IPS-20b (cell line): ENCODE measurements around the gene ELF2.
"Not testable (repeated sequence)": the region's sequence is repeated elsewhere in the genome, so short reads cannot be mapped to it uniquely, and the experiment has no call there.

Experiments
- H3K27ac ChIP-seq: one replicate; pipeline ENCODE4 v1.5.1; 2013; ENCODE audit warnings: low read length
- H3K27me3 ChIP-seq: 2 replicates; pipeline ENCODE4 v1.6.1; 2013; ENCODE audit warnings: mild to moderate bottlenecking, low read length, inconsistent platforms; ENCODE audit not compliant: insufficient read depth
- H3K36me3 ChIP-seq: 2 replicates; pipeline ENCODE4 v1.6.1; 2013; ENCODE audit warnings: low read depth, mild to moderate bottlenecking, inconsistent platforms, low read length, moderate library complexity; ENCODE audit not compliant: insufficient read depth
- H3K4me1 ChIP-seq: 2 replicates; pipeline ENCODE4 v1.6.1; 2013; ENCODE audit warnings: mild to moderate bottlenecking, control low read depth, inconsistent platforms, low read length, moderate library complexity; ENCODE audit not compliant: insufficient read depth
- H3K4me3 ChIP-seq: 2 replicates; pipeline ENCODE4 v1.5.1; 2013; ENCODE audit warnings: mild to moderate bottlenecking, low read length, inconsistent platforms
- H3K9ac ChIP-seq: 2 replicates; pipeline ENCODE4 v1.6.1; 2013; ENCODE audit warnings: low read depth, mild to moderate bottlenecking, inconsistent platforms, low read length, moderate library complexity
- H3K9me3 ChIP-seq: 2 replicates; pipeline ENCODE4 v1.6.1; 2013; ENCODE audit warnings: mild to moderate bottlenecking, low read depth, low read length, inconsistent platforms; ENCODE audit not compliant: insufficient read depth

The ELF2 gene

DNA sequence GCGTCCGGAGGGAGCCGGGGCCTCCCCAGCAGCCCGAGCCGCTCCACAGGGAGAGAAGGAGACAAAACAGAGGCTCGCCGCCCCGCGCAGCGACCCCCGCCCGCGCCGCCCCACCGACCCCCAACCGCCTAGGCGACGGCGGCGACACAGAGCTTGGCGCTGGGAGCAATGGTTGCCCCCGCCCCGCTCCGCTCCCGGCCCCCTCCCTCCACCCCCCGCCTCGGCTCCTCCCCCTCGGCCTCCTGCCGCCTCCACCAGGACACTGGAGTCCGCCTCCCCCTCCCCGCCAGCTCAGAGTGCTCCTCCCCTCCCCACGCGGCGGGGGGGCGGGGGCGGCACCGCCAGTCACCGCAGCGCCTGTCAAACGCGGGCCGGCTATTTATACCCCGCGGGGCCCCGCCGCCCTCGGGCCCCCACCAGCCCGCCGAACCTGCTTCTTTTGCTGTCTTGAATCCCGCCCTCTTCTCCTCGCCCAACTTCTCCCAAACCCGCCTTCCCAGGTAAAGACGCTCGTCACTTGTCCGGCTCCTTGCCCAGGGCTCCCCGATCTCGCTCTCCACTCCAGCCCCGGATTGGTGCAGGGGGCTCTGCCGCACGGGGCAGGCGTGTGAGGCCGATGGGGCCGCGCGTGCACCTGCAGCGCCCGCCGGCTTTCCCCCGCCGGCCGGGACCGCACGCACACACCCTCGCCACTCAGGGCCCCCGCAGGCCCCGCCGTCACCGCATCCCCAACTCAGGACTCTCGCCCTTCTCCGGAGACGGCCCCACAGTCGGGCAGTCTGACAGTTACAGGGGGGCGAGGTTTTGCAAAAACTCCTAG lies at the start of gene ELF2:
TSS of gene ELF2 (minus strand) at position 170 of the 820 bp plus-strand sequence. CDS start 39,517 bp downstream, outside the sequence.
- H3K9me3 ChIP-seq, result no peaks in the 10 kb centered on the region
- H3K4me3 ChIP-seq, result peak within 1 kb of the TSS; percentile 86
- peak within 1 kb of the TSS; percentile 92 for H3K9ac ChIP-seq
- H3K27ac ChIP-seq, result peak within 1 kb of the TSS; percentile 34
- H3K4me1 ChIP-seq, result peaks cover 13% of the 10 kb centered on the region
- peaks cover 18% of the 10 kb centered on the region; the same call in 1 of the 2 replicates for H3K27me3 ChIP-seq
- H3K36me3 ChIP-seq, result no peaks in the 10 kb centered on the region

DNA sequence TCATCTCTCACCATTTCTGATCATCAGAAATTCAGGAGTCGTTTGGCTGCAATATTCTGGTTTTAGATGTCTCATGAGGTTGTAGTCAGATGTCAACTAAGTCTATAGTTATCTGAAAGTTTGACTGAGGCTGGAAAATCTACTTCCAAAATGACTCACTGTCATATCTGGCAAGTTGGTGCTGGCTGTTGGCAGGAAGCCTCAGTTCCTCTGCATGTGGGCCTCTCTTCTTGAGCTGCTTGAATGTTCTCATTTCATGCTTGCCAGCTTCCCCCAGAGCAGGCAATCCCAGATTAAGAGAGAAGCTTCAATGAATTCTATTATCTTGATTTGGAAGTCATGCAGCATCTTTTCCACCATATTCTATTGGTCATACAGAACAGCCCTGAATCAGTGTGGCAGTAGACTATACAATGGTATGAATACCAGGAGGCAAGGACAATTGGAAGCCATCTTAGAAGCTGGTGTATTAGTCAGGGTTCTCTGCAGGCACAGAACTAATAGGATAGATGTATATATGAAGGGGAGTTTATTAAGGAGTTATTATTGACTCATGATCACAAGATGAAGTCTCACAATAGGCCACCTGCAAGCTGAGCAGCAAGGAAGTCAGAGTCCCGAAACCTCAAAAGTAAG lies 46.8 kb upstream of the ELF2 start:
- Histone ChIP-seq H3K4me1 (no peaks in the 10 kb centered on the region), H3K9me3 (no peaks in the 10 kb centered on the region), H3K4me3 (no peak overlapping the region), H3K9ac (no peak overlapping the region), H3K27me3 (no peaks in the 10 kb centered on the region), H3K27ac (no peak overlapping the region), H3K36me3 (no peaks in the 10 kb centered on the region)

DNA sequence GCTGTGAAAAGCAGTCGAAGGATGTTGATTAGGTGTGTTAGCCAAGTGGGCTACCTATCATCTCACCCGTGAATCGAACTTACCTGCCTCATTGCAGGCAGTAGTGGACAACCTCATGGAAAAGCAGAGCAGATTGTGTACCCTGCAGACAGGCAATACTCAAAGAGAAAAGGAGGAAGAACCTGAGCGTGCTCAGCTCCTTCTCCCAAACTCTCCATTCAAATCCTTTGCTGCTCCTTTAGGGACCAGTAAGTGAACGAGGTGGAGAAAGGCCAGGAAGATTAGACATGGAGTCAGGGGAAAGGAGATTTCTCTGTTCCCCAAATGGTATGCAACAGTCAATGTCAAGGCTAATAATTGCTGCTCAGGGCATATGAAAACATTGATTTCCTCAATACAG lies 45.2 kb upstream of the ELF2 start:
- H3K4me1 ChIP-seq, result no peaks in the 10 kb centered on the region
- no peak overlapping the region for H3K9ac ChIP-seq
- no peak overlapping the region for H3K4me3 ChIP-seq
- H3K9me3 ChIP-seq, result no peaks in the 10 kb centered on the region
- H3K27me3 ChIP-seq, result no peaks in the 10 kb centered on the region
- H3K36me3 ChIP-seq, result no peaks in the 10 kb centered on the region
- H3K27ac ChIP-seq, result no peak overlapping the region

DNA sequence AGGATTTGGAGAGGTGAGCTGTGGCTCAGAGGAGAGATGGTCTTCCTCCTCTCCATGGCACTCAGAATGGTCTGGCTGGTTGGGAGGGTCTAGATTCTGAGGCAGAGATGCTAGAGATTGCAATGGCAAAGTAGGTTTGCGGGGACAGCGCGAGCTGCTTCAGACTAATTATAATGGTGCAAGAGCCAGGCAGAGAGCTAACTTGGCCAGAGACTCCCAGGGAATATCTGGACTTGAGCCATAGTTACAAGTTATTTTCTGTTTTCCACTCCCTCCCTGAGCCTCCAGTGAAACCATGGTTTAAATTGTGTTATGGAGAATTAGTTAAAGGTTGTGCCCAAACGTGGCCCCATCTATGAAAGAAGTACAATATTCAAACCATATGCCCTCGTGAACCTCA lies 44.7 kb upstream of the ELF2 start:
- Histone ChIP-seq H3K27me3 (no peaks in the 10 kb centered on the region), H3K9me3 (no peaks in the 10 kb centered on the region), H3K36me3 (no peaks in the 10 kb centered on the region), H3K9ac (no peak overlapping the region), H3K4me1 (no peaks in the 10 kb centered on the region), H3K27ac (no peak overlapping the region), H3K4me3 (no peak overlapping the region)

DNA sequence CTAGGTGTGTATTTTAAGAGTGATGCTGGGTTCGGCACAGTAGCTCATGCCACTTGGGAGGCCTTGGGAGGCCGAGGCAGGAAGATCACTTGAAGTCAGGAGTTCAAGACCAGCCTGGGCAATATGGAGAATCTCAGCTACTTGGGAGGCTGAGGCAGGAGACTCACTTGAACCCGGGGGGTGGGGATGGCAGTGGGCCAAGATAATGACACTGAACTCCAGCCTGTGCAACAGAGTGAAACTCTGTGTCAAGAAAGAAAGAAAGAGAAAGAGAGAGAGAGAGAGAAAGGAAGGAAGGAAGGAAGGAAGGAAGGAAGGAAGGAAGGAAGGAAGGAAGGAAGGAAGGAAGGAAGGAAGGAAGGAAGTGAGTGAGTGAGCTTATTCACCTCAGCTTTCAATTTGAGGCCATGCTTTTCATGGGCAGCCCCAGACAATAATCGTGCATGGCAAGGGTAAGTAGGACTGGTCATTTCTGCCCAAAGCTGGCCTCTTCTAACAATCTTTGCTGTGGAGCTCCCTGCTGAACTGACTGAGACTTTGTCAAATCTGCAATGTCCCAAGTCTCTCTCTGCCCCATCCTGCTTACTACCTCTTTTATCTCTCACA lies 42.5 kb upstream of the ELF2 start:
- H3K4me1 ChIP-seq, result no peaks in the 10 kb centered on the region
- H3K36me3 ChIP-seq, result no peaks in the 10 kb centered on the region
- H3K9ac ChIP-seq, result no peak overlapping the region

DNA sequence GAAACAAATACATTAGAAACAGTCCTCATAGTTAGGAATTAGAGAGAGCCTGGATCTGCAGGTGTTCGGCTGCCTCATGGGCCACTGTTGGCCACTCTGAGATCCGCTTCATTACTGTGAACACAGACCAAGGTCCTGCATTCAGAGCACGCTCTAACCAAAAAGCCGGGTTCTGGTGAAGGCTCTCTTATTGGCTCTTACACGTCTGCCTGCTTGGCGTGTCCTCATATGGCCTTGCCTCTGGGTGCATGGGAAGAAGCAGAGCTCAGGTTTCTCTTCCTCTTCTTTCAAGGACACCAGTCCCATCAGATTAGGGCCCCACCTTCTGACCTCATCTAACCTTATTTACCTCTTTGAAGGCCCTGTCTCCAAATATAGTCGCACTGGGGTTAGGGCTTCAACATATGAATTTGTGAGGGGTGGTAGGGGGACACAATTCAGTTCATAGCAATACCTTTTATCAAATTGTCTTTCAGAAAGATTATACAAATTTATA lies 37.1 kb upstream of the ELF2 start:
- Histone ChIP-seq H3K9me3 (no peaks in the 10 kb centered on the region), H3K4me3 (no peak overlapping the region), H3K27ac (no peak overlapping the region), H3K4me1 (no peaks in the 10 kb centered on the region), H3K36me3 (no peaks in the 10 kb centered on the region), H3K27me3 (no peaks in the 10 kb centered on the region), H3K9ac (no peak overlapping the region)

More for the DNA sequence above, 42.5 kb upstream of the ELF2 start:
- Histone ChIP-seq H3K27ac (no peak overlapping the region), H3K4me3 (no peak overlapping the region), H3K27me3 (no peaks in the 10 kb centered on the region), H3K9me3 (no peaks in the 10 kb centered on the region)

DNA sequence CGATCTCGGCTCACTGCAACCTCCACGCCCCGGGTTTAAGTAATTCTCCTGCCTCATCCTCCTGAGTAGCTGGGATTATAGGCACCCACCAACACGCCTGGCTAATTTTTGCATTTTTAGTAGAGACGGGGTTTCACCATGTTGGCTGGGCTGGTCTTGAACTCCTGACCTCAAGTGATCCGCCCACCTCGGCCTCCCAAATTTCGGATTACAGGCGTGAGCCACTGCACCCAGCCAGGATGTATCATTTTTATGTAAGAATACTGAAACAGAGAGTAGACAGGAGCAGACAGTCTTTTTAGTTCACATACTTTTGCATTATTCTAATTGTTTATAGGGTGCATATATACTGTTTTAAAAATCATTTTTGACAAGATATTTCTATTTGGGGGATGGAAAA lies 36.6 kb upstream of the ELF2 start:
- H3K4me1 ChIP-seq, H3K27me3 ChIP-seq, H3K4me3 ChIP-seq, H3K27ac ChIP-seq, H3K9ac ChIP-seq, H3K9me3 ChIP-seq, H3K36me3 ChIP-seq: not testable (repeated sequence)

DNA sequence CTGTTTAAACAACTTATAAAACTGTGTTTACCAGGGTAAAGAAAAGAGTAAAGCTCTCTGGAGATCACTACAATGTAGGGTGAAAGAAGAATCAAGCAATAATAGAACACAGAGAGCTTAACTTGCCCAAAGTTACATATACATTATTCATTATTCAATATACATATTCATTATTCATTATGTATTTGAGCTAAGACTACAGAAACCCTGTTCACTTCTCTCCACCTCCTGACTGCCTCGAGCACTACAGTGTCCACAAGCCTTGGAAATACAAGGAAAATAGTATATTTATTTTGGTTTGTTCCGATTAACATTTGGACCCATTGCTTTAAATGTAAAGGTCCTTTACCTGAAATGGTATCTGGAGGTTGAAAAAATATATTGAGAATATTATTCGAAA lies 35.9 kb upstream of the ELF2 start:
- no peak overlapping the region for H3K27ac ChIP-seq
- no peak overlapping the region for H3K9ac ChIP-seq
- no peaks in the 10 kb centered on the region for H3K9me3 ChIP-seq
- H3K27me3 ChIP-seq, result no peaks in the 10 kb centered on the region
- H3K36me3 ChIP-seq, result no peaks in the 10 kb centered on the region
- H3K4me3 ChIP-seq, result no peak overlapping the region
- H3K4me1 ChIP-seq, result no peaks in the 10 kb centered on the region

DNA sequence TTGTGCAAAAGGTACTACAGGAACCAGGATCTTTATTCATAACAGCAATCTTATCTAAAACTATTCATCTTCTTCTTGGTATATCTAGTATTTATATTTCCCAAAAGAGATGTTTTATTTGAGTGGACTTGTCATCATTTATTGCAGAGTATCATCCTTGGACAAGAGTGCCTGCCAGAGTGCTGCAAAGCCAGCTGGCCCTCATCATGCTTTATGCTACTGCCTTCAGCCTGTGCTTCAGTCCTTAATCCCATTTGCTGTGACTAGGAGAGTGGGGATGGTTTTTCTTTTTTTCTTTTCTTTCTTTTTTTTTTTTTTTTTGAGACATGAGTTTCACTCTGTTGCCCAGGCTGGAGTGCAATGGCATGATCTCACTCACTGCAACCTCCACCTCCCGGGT lies 33.5 kb upstream of the ELF2 start:
- H3K4me3 ChIP-seq, result no peak overlapping the region
- H3K36me3 ChIP-seq, result no peaks in the 10 kb centered on the region
- no peaks in the 10 kb centered on the region for H3K27me3 ChIP-seq
- no peak overlapping the region for H3K9ac ChIP-seq
- no peaks in the 10 kb centered on the region for H3K4me1 ChIP-seq
- H3K27ac ChIP-seq, result no peak overlapping the region
- no peaks in the 10 kb centered on the region for H3K9me3 ChIP-seq

DNA sequence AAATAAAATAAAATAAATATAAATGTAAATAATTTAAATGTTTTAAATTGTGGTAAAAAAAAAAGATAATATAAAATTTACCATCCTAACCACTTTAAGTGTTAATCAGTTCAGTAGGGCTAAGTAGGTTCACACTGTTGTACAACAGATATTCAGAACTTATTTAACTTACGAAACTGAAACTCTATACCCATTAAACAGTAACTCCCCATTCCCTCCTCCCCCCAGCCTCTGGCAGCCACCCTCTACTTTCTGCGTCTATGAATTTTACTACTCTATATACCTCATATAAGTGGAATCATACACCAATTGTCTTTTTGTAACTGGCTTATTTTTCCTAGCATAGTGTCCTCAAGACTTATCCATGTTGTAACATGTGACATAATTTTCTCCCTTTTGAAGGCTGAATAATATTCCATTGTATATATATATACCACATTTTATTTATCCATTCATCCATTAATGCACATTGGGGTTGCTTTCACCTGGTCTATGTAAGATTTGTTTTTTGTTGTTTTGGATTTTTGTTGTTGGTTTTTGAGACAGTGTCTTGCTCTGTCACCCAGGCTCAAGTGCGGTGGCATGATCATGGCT lies 32.5 kb upstream of the ELF2 start:
- no peaks in the 10 kb centered on the region for H3K4me1 ChIP-seq
- H3K27ac ChIP-seq, result no peak overlapping the region
- no peaks in the 10 kb centered on the region for H3K27me3 ChIP-seq
- no peaks in the 10 kb centered on the region for H3K36me3 ChIP-seq
- no peaks in the 10 kb centered on the region for H3K9me3 ChIP-seq
- H3K4me3 ChIP-seq, result no peak overlapping the region
- H3K9ac ChIP-seq, result no peak overlapping the region

DNA sequence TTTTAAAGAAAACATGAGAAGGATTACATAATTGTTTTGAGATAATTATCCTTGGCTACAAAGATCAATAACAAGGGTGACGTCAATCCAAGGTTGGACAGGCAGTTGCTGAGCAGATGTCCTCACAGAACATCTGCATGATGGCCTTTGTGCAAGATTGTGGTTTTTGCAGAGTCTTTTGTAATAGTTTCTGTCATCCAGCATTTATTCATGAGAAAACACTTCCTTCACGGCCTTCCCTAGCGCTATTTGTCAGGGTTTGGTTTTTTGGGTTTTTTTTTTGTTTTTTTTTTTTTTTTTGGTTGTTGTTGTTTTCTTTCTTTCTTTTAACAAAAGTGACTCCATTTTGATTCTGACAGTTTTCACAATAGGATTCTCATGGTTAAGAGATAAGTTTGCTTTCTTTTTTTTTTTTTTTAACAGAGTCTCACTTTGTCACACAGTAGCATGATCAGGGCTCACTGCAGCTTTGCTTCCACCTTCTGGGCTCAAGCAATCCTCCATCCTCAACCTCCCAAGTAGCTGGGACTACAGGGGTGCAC lies 31.5 kb upstream of the ELF2 start:
- Histone ChIP-seq H3K9ac (no peak overlapping the region), H3K36me3 (no peaks in the 10 kb centered on the region), H3K4me1 (no peaks in the 10 kb centered on the region), H3K9me3 (no peaks in the 10 kb centered on the region), H3K27me3 (no peaks in the 10 kb centered on the region), H3K27ac (no peak overlapping the region), H3K4me3 (no peak overlapping the region)
